Subcutaneous adipose tissue (tissue), 4 donors: ENCODE results near the gene POLR2J. TPM values are rescaled to one million over a fixed set of nuclear protein-coding genes. Genes with fewer than 3 reads are reported as not detected.

Experiments
- total RNA-seq, 4 donors: library from RNA; depleted of rRNA; stranded (reverse); fragments of >200 nt; gene quantifications; one replicate each; pipeline ENCODE4 v1.1.0, GENCODE V29; 2016
- TF ChIP-seq, protein P1 (sequence below): fragments of 450-650 bp; IDR thresholded peaks from one replicate; pipeline ENCODE4 v1.5.1; 2016; ENCODE audit warnings: low read depth, mild to moderate bottlenecking, control low read depth, antibody characterized with exemption, moderate library complexity

Gene POLR2J
- total RNA-seq, 4 donors from 2014 or later: 11.7 to 25.8 (median 18.0) TPM

DNA sequence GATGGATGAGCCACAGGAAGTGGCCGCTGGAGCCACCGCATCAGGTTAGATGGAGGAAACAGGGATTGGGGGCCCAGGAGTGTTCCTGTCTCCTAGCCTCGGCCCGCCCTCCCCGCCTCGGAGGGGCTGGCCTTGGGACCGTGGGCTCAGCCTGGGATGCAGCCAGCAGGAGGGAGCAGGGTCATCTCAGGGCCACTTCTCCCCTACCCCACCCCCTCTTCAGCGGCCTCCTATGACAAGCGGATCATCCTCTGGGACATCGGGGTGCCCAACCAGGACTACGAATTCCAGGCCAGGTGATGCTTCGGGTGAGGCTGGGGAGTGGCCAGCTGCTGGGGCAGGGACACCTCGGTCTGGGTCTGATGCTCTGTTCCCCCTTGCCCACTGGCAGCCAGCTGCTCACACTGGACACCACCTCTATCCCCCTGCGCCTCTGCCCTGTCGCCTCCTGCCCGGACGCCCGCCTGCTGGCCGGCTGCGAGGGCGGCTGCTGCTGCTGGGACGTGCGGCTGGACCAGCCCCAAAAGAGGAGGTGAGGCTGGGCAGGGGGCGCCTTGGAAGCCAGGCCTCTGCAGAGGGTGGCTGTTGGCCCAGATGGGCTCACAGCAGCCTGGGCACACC is 9.3 kb downstream of the POLR2J start:
- TF ChIP-seq, protein P1, sequence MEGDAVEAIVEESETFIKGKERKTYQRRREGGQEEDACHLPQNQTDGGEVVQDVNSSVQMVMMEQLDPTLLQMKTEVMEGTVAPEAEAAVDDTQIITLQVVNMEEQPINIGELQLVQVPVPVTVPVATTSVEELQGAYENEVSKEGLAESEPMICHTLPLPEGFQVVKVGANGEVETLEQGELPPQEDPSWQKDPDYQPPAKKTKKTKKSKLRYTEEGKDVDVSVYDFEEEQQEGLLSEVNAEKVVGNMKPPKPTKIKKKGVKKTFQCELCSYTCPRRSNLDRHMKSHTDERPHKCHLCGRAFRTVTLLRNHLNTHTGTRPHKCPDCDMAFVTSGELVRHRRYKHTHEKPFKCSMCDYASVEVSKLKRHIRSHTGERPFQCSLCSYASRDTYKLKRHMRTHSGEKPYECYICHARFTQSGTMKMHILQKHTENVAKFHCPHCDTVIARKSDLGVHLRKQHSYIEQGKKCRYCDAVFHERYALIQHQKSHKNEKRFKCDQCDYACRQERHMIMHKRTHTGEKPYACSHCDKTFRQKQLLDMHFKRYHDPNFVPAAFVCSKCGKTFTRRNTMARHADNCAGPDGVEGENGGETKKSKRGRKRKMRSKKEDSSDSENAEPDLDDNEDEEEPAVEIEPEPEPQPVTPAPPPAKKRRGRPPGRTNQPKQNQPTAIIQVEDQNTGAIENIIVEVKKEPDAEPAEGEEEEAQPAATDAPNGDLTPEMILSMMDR: no peak

DNA sequence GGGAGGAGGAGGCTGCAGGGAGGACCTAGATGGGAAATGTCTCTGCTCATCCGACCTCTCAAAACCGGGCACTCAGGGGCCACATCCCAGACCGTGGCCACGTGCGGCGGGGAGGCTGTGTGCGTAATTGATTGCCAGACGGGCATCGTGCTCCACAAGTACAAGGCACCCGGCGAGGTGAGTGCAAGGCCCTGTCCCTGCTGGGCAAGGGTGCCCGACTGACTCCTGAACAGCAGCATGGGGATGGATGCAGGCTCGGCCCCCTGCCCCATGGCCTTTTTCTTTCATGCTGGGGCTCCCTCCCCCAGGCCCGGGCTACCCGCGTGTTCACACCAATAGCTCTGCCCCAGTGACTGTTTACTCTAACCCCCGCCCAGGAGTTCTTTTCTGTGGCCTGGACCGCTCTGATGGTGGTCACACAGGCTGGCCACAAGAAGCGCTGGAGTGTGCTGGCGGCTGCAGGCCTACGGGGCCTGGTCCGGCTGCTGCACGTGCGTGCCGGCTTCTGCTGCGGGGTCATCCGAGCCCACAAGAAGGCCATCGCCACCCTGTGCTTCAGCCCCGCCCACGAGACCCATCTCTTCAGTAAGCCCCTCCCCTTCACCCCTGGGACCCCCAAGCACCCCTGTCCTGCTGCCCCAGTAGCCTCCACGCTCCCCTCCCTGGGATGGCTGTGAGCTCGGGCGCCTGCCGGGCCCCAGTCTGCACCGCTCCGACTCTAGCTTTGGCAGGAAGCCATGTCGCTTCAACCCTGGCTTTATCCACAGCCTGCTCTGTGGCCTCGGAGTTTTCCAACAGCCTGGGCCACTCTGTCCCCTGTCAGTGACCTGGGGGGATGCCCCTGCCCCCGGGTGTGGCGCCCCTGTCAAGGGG is 10.0 kb downstream of the POLR2J start:
- TF ChIP-seq, protein P1: no peak

DNA sequence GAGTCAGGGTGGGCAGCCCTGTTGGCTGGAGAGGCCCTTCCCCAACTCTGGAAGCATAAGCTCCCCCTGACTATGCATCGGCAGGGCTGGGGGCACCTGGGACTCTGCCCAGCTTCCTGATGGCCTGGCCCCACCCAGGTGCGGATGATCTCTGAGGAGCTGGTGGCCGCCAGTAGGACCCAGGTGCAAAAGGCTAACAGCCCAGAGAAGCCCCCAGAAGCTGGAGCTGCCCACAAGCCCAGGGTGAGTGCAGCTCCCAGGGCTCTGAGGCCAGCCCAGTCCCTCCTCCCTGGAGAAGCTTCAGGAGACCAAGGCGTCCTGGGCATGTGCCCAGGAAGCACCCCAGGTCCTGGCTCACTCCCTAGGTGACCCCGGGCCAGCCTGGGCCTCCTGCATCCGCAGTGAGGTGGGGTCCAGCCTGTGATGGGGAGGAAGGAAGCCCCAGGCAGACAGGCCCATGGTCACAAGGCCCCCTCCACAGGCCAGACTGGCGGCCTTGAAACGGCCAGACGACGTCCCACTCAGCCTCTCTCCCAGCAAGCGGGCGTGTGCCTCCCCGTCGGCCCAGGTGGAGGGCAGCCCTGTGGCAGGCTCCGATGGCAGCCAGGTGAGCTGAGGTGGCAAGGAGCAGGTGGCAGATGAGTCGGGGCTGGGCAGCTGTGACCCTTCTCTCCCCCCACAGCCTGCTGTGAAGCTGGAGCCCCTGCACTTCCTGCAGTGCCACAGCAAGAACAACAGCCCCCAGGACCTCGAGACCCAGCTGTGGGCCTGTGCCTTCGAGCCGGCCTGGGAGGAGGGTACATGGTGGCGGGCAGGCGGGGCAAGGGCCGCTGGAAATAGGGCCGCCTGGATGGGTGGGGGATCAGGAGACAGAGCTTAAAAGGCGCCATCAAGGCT is 10.9 kb downstream of the POLR2J start:
- TF ChIP-seq, protein P1: no peak

DNA sequence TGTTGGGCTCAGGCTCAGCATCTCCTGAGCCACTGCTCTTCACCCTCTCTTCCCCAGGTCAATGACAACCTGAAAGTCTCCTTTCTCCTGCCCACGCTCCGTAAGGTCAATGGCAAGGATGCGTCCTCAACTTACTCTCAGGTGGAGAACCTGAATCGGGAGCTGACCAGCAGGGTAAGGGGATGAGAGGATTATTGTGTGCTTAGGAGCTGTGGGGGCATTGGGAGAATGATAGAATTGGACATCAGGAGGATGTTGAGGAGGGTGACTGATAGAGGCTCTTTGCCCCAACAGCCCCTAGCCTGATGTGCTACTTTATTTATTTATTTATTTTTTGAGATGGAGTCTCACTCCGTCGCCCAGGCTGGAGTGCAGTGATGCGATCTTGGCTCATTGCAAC is 12.6 kb downstream of the POLR2J start:
- TF ChIP-seq, protein P1: no peak

DNA sequence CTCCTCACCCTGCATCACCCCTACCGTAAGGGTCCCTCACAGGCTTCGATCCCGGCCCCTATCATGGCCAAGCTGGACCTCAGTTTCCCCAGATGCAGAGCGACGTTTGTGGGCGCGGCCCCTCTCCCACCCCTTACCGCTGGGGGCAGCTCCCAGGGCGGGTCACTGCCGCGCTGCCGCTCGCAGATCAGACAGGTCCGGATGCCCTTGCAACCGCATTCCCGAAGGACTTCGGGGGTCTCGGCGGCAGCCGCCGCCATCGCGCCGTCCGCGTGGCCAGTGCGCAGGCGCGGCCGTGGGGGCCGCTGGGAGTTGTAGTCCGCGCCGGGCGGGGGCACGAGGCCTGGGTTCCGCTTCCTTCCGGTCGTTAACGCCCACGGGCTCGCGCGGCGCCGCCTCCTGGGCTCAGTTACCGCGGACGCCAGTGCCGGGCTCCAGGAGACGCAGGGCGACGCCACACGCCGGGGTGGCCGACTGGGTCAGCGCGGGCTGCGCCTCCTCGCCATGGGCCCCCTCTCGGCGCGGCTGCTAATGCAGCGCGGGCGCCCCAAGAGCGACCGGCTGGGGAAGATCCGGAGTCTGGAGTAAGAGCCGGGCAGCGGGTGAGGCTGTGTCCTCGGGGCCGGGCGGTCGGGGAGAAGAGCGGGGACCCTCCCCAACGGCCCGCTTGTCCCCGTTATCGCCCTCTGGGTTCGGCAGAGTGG is 14.0 kb downstream of the POLR2J start, which contains the start of the genes ALKBH4 and LRWD1:
ALKBH4 (minus strand) TSS at position 287 of the 704 bp plus-strand sequence; CDS start at position 260, 27 bp downstream.
LRWD1 (plus strand) TSS at position 408 of the 704 bp plus-strand sequence; CDS start at position 505, 97 bp downstream.
- TF ChIP-seq, protein P1: no peak

DNA sequence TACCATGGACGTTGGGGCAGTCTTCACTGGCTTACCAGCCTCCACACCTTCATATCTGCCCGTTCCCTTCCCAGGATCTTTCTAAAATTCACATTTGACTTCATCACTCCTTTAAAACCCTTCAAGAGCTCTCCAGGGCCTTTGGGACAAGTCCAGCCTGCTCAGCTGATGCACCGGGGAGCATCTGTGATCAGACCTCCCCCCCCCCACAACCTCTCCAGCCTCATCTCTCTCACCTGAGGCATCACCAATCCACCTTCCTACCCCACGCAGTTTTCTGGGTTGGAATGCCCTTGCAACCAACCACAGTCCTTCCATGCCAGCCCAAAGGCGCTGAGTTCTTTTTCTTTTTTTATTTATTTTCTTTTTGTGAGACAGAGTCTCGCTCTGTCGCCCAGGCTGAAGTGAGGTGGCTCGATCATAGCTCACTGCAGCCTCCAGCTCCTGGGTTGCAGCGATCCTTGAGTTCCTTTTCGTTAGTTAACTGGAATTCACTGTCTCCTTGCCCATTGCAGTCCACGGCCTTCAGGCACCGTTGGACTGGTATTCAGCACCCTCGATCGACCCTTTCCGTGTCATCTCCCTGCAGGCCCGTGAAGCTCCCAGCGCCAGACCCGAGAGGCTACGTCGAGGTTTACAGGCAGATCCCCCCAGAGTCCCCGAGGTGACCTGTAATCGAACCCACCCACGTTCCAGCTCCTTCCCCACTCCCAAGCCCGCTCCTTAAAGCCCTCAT is 14.7 kb downstream of the POLR2J start:
- TF ChIP-seq, protein P1: no peak
